ENCODE measurements around the gene DPT.

Gene DPT

DNA sequence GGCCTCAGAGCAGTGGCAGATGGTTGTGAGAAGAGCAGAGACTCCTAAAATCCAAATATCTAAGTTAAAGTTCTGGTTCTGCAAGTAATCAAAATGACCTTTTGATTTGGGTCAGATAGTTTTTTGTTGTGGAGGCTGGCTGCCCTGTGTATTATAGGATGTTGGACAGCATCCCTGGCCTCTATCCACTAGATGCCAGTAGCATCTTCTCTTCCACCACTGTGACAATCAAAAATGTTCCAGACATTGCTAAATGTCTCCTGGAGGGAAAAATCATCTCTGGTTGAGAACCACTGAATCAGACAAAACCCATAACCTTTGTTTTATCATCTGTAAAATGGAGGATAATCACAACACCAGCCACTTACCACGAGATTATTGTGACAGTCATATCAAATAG, 5.9 kb upstream of the DPT start:
- DNase-seq, result no peak

DNA sequence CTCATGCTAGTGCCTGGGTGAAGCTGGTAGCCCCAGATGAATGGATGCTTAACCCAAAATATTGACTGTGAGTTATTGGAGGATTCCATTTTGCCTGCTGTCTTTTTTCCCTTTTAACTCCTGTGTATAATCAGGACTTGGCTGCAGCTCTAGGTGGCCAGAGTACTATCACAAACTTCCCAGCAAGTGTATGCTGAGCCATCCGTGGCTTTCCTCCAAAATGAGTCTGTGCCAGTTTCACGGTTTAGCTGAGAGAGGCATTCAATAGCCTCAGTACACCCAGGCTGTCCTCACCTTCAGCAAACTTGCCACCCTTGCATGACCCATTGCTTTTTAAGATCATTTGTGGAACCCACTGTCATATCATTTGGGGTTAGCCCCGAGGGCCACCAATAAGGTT, 5.3 kb upstream of the DPT start:
- no peak for DNase-seq

DNA sequence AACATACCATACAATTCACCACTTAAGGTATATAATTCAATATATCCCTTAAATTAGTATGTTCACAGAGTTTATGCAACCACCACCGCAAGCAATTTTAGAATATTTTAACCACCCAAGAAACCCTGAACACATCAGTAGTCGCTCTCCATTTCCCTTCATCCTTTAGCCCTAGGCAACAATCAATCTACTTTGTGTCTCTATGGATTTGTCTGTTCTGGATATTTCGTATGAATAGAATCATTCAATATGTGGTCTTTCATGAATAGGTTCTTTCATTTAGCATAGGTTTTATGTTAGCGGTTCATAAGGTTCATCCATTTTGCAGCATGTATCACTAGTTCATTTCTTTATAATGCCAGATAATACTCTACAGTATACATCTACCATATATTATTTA, 4.2 kb upstream of the DPT start:
- DNase-seq, result no peak

DNA sequence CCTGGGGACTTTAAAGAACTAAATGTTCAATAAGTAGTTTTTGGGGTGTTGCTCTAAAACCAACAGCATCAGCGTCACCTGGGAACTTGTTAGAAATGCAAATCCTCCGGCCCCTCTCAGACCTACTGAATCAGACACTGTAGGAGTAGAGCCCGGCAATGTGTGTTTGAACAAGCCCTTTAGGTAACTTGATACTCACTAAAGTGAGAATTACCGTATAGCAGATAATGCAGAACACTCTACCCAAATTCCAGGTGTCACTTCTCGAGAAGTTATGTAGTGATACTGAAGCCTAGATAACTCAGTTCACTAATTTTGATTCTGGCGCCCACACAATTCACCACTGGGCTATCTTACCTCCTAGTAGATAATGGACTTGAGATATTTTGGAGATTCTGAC, 3.7 kb upstream of the DPT start:
- no peak for DNase-seq

DNA sequence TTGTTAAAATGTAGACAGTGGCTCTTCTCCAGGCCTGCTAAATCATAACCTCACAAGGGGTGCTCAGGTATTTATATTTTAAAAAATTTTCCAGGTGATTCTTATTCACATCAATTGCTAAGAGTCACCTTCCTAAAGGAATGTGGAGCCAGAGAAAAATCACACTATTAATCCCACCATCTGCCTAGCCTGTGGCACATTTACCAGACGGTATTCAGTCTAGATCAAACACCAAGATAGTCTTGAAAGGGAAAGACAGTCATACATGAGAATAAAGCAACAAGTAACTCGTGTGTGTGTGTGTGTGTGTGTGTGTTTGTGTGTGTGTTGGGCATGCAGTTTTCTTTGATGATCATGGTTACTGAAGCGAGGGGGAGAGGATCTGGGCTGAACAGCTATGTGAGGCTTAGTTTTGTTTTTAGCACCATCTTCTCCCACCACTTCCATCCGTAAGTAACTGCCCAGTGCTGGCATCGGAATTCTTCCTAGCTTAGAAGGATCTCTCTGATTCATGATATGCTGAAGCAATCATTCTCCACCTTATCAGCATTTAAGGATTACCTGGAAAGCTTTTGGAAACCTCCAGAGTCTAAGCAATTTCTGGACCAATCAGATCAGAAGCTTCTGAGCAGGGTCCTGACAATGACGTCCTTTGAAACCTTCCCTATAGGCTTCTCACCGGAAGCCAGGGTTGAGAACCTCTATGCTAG, 2.4 kb upstream of the DPT start:
- no peak for DNase-seq

DNA sequence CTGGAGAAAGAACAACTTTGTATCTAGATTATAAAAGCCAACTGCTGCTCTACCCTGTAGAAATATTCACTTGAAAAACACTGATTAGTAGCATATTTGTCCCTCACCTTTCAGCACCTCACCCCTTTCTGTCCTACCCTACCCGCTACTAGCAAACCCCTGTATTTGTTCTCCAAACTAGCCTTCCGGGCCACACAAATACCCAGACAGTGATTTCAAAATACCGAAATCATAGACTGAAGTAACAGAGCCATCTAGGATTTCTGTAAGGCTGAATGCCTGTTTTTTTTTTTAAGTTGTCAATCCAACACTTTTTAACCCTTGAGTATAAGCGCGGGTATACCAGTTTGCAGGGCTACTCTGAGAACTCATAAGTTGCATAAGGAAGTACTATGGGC, 398 bp upstream of the DPT start:
- no peak for DNase-seq

DNA sequence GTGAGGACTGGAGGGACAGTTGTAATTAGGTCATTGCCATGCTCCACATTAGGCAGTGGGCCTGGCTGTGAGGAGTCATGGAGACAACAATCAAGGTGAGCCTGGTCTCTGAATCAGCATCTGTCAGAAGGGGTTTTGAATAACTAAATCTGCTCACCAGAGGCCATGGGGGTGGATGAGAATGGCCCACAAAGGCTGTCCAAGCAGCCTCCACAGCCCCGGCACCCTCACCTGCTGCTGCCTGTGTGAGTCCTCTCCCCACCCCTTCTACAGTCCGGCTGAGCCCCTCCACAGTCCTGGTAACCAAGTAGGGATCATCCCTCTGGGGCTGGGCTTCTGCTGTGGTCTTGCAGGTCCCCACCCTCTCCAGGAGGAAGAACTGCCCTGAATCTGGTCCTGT, 2.3 kb downstream of the DPT start:
- DNase-seq, result no peak

DNA sequence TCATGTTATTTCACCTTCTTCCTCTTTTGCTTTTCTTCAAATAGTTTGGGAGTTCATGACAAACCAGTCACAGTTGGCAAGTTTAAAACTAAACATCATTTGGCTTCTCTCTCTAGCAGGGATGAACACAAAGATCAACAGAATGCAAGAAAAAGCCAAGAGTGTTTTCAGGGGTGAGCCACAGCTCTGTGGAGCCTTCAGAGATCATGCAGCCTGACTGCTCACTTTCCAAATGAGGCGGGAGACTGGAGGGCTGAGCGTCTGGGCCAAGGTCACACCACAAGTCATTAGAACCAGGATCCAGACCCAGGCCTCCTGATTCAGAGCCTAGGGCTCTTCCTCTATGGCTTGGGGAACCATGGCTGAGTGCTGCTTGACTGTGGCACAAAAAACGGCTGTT, 2.7 kb downstream of the DPT start:
- DNase-seq, result no peak

DNA sequence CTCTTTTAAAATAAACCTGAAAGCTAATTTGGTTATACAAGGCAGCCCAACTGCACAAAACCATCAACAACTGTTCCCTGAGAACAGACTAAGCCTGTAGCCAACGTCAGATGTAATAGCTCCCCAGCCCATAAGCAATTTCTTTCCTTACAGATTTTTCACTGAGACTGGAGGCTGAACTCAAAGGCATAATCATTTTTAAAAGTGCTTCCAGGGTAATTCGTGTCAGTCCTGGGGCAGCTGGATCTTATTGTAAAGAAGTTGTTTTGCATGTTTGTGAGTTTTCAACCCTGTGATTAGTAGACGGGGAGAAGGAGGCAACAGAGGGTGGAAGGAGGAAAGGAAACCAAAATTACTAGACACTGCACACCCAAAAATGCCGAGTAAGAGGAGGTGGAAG, 3.2 kb downstream of the DPT start:
- no peak for DNase-seq

DNA sequence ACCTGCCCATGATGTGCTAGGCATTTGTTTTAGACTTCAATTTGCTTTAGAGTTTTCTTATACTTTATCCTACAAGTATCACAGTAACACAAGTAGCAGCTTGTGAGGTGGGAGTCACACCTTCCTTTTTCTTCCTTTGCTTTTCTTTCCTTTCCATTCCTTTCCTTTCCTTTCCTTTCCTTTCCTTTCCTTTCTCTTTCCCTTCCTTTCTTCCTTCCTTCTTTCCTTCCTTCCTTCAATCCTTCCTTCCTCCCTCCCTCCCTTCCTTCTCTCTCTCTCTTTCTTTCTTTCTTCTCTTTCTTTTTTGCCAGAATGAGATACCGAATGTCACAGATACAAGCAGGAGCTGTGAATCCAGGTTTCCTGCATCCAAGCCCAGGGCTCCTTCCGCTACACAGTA, 3.9 kb downstream of the DPT start:
- no peak for DNase-seq

DNA sequence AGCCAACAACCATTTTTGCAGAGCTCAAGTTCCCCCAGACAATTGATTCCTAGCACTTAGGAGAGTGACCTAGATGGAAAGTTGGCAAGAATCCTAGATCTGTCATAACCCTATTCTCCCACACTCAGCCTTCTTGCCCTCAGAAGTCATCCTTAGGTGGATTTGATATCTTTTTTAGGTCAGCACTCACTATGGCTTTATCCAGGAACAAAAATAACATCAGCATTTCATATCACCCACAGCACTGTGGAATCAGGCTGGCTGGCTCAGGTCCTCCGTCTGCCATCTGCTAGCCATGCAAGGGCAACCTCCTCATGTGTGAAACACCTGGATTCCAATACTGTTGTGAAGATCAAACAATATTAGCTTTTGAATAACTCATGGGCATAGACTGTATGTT, 6.0 kb downstream of the DPT start:
- no peak for DNase-seq

DNA sequence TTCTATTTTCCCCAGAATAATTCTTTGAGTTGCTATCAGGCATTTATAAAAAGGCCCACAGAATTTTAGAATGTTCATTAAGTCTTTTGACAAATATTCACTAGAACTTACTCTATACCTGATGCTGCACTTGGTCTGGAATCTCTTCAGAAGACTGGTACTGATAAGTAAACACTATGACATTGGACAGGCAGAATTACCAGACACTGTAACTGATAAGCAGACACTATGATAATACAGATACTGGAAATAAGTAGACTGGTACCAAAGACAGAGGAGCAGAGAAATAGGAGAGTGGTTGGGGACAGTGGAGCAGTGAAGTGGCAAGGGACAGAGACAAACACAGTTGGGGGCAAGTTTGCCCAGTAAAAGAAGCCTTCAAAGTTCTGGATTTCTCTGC, 8.2 kb downstream of the DPT start:
- DNase-seq, result no peak

DNA sequence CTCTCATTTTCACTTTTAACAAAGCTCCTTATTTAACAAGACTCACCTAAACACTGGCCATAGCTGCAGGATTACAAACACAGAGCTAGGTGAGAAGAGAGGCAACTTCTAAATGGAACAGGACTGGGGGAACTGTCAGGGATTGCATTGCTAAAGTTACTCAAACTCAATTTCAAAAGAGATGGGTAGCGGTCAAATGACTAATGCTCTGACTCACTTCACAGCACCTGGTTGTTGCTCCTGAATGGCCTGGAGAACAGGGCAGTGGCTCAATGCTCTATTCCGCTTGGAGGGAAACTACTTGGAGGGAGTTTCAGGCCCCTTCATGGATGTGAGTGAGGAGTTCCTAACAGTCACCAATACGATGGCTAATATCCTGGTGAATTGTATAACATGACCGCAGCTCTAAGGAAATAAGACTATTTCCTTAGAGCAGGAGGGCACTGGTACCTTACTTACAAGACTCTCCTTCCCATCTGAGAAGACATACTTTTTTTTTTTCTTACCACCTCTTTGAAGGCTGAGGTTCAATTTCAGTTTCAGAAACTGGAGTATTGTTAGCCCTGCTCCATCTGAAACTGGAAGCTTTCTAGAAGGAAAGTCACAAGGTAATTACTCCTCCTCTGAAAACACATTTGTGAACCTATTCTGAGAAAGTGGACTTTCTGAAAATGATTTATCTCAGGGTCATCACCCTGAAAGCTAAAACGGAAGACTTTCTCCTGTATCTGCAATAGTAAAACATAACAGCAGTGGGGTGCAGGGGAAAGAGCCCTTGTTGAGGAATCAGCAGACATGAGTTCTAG, 9.5 kb downstream of the DPT start:
- no peak for DNase-seq

DNA sequence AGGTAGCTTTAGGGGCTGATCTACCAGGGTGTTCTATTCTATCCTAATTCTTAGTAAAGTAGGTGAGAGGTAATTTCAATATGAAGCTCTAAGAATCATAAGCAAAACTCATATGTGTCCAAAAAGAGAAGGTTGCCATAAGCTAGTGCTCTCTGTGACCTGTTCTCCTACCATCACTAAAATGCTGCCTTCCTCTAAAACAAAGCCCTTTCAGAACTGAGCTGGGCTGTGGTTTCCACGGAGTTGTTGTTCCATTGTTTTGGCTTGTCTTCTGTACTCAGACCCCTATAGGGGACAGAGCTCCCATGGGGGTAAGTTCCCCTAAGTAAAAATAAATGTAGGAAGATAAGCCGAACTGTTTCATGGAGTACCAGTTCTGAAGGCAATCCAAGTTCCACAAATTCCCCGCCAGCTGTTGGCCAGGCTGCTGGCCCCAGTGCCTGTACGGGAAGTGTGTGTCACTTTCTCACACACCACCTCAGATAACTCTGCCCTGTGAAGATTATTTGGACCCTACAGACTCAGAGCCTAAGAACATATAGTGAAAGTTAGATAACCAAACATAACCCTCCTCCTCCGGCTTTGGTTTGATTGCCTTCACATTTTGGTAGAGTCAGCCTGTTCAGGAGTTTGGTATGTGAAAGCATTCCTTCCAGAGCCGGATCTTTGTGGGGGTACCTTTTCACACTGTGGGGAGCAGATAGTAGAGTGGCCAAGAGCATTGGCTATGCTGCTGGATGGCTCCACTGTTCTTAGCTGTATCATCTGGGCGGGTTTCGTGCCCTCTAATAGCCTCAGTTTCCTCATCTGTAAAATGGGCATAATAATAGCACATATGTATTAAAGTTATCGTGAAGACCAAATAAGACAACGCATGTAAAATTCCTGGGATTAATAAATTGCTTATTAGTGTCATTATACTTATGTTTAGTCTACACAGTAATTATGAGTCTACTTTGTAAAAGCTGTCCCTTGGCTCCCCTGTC, 10.8 kb downstream of the DPT start:
- no peak for DNase-seq

DNA sequence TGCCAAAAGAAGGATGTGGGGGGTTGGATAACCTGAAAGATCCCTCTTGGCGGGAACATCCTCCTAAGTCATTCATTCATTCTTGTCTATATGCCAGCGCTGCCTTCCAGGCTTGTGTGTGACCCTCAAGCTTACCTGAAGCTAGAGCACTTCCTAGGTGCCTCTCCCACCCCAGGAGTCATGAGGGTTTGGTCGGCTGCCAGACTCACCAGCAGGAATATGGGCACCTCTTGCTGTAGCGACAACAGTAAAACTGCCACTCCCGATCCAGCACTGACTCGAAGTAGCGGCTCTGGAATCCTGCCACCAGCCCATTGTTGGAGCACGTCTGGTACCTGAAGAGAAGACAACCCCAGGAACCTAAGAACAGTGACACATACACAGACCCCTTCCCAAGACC, 15.0 kb downstream of the DPT start:
- DNase-seq, result no peak

DNA sequence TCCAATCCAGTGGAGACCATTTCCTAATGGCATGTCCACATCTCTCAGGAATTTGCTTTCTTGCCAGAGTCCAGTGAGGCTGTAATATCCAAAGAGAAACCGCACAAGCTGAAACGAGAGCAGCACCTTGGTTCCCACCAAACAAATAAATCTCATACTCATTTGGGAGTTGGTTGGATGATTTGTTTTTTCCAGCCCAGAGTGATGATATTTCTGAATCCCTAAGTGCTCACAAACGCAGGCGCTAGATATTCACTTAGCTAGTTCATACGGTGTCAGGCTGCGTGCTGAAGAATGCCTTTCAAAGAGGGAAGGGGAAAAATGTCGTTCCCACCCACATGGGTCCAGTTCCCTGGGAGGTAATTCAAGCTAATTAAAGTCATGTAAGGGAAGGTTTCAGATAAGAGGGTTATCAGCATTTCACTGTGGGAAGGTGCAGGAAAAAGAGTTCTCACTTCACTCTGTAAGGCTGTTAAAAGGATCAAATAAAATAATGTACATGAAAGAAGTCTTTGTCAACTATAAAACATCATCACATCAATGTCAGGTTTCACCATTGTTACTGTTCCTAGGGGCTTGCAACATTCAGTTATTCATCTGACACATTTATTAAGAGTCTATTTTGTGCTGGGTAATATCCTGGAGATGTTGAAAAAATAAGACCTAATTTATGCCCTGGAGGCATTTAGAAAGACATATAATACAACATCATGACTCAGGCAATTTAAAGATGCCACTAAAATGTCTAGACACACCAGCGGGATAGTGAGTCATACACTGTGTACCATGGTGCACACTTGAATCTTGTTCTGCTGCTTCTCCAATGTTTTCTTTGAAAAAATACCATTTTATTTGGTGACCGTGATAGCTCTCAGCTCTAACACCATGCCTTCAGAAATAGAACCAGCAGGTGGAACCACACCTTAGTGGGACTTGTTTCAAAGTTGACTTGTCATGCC, 19.3 kb downstream of the DPT start:
- DNase-seq, result no peak

DNA sequence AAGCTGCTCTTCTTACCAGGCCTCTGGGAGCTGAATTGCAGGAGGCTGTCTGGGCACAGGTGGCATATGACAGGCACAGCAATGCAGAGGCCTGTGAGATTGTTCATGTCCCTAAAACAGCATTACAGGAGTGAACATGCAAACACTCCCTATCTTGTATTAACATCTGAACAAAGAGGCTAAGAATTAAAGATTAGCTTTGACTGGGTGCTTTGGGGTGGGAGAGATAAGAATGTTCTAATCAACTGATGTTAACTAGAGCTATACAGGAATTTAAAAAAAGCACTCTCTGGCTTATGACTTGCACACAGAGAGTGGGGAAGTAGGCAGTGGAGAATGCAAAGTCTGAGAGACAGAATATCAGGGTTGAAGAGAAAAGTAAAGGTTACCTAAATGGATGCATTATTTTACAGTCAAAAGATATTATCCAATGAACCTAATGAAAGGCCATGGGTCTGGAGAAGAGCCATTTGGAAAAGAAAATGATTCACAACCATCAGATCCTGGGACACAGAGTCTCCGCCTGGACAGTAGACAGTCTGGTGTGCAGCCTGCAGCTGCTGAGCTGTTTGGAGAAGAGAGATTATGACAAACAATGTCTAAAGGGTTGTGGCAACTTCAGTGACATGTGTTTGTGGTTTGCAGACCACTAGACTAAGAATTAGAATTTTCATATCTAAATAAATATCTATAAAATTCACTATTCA, 20.2 kb downstream of the DPT start:
- no peak for DNase-seq

DNA sequence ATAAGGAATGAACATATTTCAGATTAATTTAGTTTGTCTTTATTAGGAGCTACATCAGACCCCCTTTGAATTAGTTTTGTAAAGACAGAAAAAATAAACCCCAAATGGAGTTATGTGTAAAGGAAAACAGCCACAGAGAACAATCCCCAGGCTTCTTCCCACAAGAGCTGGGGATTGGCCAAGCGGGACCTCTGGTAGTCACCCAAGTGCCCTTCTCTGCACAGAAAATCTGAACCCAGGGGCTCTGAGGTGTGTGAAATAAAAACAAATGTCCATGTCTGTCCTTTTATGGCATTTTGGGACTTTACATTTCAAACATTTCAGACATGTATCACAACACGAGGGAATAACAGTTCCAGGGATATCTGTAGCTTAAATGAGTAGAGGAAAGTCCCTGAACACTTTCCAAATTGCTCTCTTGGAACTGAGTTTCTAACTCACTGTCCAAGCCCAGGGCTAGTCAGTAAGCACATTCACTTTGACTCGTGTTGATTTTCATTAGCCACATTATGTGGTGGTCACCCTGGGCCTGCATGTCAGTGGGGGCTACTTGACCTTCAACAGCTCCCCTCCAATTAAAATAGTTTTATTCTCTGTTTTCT, 22.5 kb downstream of the DPT start:
- DNase-seq, result no peak

DNA sequence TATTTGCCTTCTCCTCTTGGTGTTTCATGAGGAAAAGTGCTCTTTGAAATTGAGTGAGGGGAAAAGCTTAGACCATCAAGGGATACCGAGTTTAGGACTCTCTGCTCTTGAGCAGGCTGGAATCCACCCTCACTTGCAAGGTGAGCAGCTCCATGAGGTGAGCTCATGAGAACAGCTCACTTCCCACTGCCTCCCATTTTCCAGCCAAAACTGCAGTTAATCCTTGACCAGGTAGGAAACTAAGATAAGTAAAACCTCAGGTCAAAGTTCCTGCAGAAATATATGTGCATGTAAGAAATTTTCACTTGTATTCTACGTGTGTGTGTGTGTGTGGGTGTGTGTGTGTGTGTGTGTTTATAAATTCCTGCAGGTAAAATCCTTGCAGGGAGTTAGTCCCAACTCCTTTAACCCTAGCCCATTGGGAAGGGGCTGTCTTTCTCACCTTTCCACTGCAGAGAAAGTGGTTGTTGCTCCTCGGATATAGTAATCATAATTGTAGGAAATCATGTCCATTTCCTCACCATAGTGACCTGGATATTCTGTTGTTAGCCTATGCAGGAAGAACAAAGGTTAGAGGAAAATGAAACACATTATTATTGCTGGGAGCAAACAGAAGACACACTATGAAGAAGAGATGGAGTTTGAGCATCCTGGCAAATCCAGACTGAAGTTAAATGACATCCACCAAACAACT, 28.3 kb downstream of the DPT start:
- DNase-seq, result no peak

DNA sequence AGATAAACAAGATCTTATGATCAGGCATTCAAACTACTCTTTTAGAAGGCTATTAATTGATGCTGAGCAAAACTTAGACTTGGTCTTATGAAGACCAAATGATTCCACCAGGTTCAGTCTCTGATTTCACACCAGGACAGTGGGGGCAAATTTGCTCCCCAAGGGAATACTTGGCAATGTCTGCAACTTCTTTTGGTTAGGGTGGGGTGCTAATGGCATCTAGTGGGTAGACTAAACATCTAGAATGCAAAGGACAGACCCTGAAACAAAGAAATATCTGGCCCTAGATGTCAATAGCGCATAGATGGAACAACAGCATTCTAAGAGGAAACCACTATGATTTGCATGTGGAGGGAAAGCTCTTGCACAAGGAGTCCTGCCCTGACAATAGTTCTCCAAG, 30.6 kb downstream of the DPT start:
- DNase-seq, result no peak
